Breast epithelium (tissue), 3 donors: ENCODE results near the gene GNB2.

Source experiments
- POLR2A ChIP-seq: fragments of 450-650 bp; IDR thresholded peaks from one replicate; pipeline ENCODE4 v1.6.1; 2016; ENCODE audit warnings: antibody characterized with exemption, mild to moderate bottlenecking, moderate library complexity
- POLR2AphosphoS5 ChIP-seq, 3 donors: sonication (generic); formaldehyde crosslinking; IDR thresholded peaks; one replicate each; pipeline ENCODE4 v1.6.1; 2017; ENCODE audit warnings: antibody characterized with exemption in 3 of 3
- TF ChIP-seq, protein P1 (sequence below), 3 donors: fragments of 450-650 bp; IDR thresholded peaks; one replicate each; pipeline ENCODE4 v1.5.1; 2016 to 2017; ENCODE audit warnings: antibody characterized with exemption in 3 of 3, mild to moderate bottlenecking in 3 of 3, moderate library complexity in 3 of 3

DNA sequence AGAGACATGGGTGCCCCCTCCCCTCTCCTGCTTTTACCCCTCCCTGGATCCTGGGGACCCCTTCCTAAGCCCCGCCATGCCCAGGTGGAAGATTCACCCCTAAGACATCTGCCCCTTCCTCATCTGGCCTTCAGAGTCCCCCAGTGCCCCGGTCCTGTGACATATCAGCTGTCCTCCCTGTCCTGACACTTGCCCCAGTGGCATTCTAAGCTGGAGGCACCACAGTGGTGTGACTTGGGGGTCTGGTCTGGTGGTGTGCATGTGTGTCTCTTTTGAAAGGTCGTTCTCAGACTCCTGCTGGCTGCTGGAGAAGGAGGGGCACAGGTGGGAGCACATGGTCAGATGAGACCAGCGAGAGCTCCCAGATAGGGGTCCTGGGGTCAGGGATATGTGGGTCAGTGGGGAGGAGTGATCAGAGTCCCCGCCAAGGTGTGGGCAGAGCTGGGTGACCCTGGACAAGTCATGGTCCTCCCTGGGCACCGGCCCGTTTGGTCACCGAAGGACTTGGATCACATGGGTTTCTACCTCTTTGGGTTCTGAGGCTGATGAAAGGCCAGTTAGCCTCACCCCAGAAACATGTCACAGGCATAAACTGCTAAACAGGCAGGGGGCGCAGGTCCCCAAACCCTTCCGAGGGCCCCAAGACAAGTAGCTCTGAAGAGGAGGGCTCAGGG, 31.5 kb upstream of the GNB2 start:
- TF ChIP-seq POLR2A, result no peak
- TF ChIP-seq, protein P1, sequence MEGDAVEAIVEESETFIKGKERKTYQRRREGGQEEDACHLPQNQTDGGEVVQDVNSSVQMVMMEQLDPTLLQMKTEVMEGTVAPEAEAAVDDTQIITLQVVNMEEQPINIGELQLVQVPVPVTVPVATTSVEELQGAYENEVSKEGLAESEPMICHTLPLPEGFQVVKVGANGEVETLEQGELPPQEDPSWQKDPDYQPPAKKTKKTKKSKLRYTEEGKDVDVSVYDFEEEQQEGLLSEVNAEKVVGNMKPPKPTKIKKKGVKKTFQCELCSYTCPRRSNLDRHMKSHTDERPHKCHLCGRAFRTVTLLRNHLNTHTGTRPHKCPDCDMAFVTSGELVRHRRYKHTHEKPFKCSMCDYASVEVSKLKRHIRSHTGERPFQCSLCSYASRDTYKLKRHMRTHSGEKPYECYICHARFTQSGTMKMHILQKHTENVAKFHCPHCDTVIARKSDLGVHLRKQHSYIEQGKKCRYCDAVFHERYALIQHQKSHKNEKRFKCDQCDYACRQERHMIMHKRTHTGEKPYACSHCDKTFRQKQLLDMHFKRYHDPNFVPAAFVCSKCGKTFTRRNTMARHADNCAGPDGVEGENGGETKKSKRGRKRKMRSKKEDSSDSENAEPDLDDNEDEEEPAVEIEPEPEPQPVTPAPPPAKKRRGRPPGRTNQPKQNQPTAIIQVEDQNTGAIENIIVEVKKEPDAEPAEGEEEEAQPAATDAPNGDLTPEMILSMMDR (IDR thresholded peaks at IDR 0.05), result no peak
- no peak for TF ChIP-seq POLR2AphosphoS5 (IDR thresholded peaks at IDR 0.05)
